ENCODE results near the gene PI4K2A.
"Not testable (repeated sequence)": the region's sequence is repeated elsewhere in the genome, so short reads cannot be mapped to it uniquely, and the experiment has no call there.

GRCh38 chr10:97649405-97649750 is 8.9 kb downstream of the PI4K2A start:
- not testable (repeated sequence) for TF ChIP-seq ZFP3, RARB (CRISPR knock-in tag; IDR thresholded peaks at IDR 0.05)
